Fibroblast of lung (primary cell): ENCODE data around the gene SERINC5. TPM values are rescaled to one million over a fixed set of nuclear protein-coding genes. Genes with fewer than 3 reads are reported as not detected.
A peak's percentile ranks its signal among the peaks of the same experiment; 100 is the strongest.
"Not testable (repeated sequence)": the region's sequence is repeated elsewhere in the genome, so short reads cannot be mapped to it uniquely, and the experiment has no call there.

Experiments
- DNase-seq, 2 donors: peaks; one replicate each; pipeline versions ENCODE4 v3.0.0 to v3.0.0-alpha.2; 2010; ENCODE audit warnings: low read depth in 2 of 2
- H2AFZ ChIP-seq: 2 replicates; pipeline ENCODE4 v1.5.1; 2012; ENCODE audit warnings: low read length, control low read depth, inconsistent platforms
- H3K27ac ChIP-seq: 2 replicates; pipeline ENCODE4 v1.5.1; 2011; ENCODE audit warnings: low read length, control low read depth; ENCODE audit not compliant: insufficient read depth
- H3K27me3 ChIP-seq: 2 replicates; pipeline ENCODE4 v1.5.1; 2011; ENCODE audit warnings: mild to moderate bottlenecking, low read length; ENCODE audit not compliant: control insufficient read depth, insufficient read depth
- H3K36me3 ChIP-seq: 2 replicates; pipeline ENCODE4 v1.5.1; 2011; ENCODE audit warnings: low read length; ENCODE audit not compliant: control insufficient read depth, insufficient read depth
- H3K4me1 ChIP-seq: 2 replicates; pipeline ENCODE4 v1.5.1; 2011; ENCODE audit warnings: low read length; ENCODE audit not compliant: control insufficient read depth, insufficient read depth; ENCODE audit errors: extremely low read depth
- H3K4me2 ChIP-seq: 2 replicates; pipeline ENCODE4 v1.5.1; 2011; ENCODE audit warnings: low read length, control low read depth; ENCODE audit not compliant: insufficient read depth; ENCODE audit errors: extremely low read depth
- H3K4me3 ChIP-seq, 4 experiments: fragments of 200-600 bp in 1 of 4; sonication (generic) in 1 of 4; replicated peaks in 1 of 4; 2 replicates each; pipeline ENCODE4 v1.5.1; 2011 to 2016; ENCODE audit warnings: low read length in 4 of 4, low read depth in 3 of 4, mild to moderate bottlenecking in 3 of 4, control low read depth in 2 of 4, inconsistent platforms in 1 of 4, mixed read lengths in 1 of 4; ENCODE audit not compliant: insufficient read depth in 1 of 4; ENCODE audit errors: control extremely low read depth in 1 of 4
- H3K79me2 ChIP-seq: 2 replicates; pipeline ENCODE4 v1.5.1; 2012; ENCODE audit warnings: mild to moderate bottlenecking, low read length, inconsistent platforms; ENCODE audit not compliant: control insufficient read depth, insufficient read depth
- H3K9ac ChIP-seq: 2 replicates; pipeline ENCODE4 v1.5.1; 2011; ENCODE audit warnings: mild to moderate bottlenecking, low read length, control low read depth; ENCODE audit not compliant: insufficient read depth
- H3K9me3 ChIP-seq: 2 replicates; pipeline ENCODE4 v1.5.1; 2012; ENCODE audit warnings: low read depth, low read length; ENCODE audit not compliant: control insufficient read depth, insufficient read depth
- H4K20me1 ChIP-seq: 2 replicates; pipeline ENCODE4 v1.5.1; 2011; ENCODE audit warnings: low read length; ENCODE audit not compliant: control insufficient read depth, insufficient read depth; ENCODE audit errors: extremely low read depth
- CTCF ChIP-seq, 2 donors: IDR thresholded peaks in 1 of 2; conservative IDR thresholded peaks in 1 of 2; 1 replicate in 1 of 2; 2 replicates in 1 of 2; pipeline ENCODE4 v1.5.1; 2011 to 2012; ENCODE audit warnings: low read length in 2 of 2, control low read depth in 1 of 2, inconsistent platforms in 1 of 2, low read depth in 1 of 2, mild to moderate bottlenecking in 1 of 2
- EZH2 ChIP-seq: IDR thresholded peaks from 2 replicates; pipeline ENCODE4 v1.5.1; 2012; ENCODE audit warnings: low read length, control low read depth, mild to moderate bottlenecking; ENCODE audit errors: missing control alignments
- polyA plus RNA-seq, 2 donors: library from polyadenylated mRNA; depleted of rRNA in 1 of 2; stranded (reverse) in 1 of 2; unstranded in 1 of 2; fragments of >200 nt; gene quantifications; 2 replicates each; pipeline ENCODE4 v1.2.1, GENCODE V29; 2011 to 2012; ENCODE audit warnings: missing spikeins in 1 of 2
- total RNA-seq: library from RNA; depleted of rRNA; stranded (reverse); fragments of >200 nt; gene quantifications from 2 replicates; pipeline ENCODE4 v1.2.1, GENCODE V29; 2014

SERINC5 gene
- total and polyA plus RNA-seq, 2 donors (not counting 1 experiment from before 2014, with no cell fraction given) = 9.5 to 10.9 TPM

GRCh38 chr5:80093796-80094195 is 162.1 kb downstream of the SERINC5 start:
- Histone ChIP-seq H4K20me1 (no peaks in the 10 kb centered on the region), H3K4me2 (no peak overlapping the region), H3K9ac (no peak overlapping the region), H3K9me3 (no peaks in the 10 kb centered on the region), H3K27me3 (no peaks in the 10 kb centered on the region), H3K4me1 (no peaks in the 10 kb centered on the region), H2AFZ (no peak overlapping the region), H3K36me3 (no peaks in the 10 kb centered on the region), H3K79me2 (no peaks in the 10 kb centered on the region), H3K27ac (no peak overlapping the region), H3K4me3 (no peak overlapping the region)
- DNase-seq = no peak
- no peak for TF ChIP-seq EZH2

DNA sequence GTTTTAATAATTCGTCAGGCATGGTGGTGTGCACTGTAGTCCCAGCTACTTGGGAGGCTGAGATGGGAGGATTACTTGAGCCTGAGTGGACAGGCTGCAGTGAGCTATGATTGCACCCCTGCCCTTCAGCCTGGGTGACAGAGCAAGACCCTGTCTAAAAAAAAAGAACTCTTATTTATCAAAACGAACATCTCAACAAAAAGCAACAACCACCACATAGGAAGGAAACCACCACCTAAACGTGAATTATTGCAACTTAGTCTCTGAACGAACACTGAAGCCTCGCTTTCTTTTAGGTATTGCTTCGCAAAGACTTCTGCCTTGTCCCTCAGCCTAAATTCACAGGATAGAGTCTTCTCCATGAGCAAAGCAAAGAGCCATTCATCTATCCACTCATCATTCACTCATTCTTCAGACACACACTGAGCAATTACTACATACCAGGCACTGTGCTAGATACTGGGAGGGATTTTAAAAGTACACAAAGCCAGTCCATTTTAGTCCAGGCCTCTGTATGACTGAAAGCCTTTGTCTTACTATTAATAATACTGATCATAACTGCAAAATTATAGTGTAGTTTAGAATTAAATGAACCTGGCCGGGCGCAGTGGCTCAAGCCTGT is 163.3 kb downstream of the SERINC5 start:
- DNase-seq = no peak
- Histone ChIP-seq H3K36me3 (no peaks in the 10 kb centered on the region), H4K20me1 (no peaks in the 10 kb centered on the region), H3K9me3 (no peaks in the 10 kb centered on the region), H3K79me2 (no peaks in the 10 kb centered on the region), H2AFZ (no peak overlapping the region), H3K4me3 (no peak overlapping the region), H3K4me1 (no peaks in the 10 kb centered on the region), H3K9ac (no peak overlapping the region), H3K4me2 (no peak overlapping the region), H3K27me3 (no peaks in the 10 kb centered on the region), H3K27ac (no peak overlapping the region)
- no peak for TF ChIP-seq EZH2
- TF ChIP-seq CTCF (conservative IDR thresholded peaks at IDR 0.05 in 1 of 2, IDR thresholded peaks at IDR 0.05 in 1 of 2; ENCODE audit: low read depth in 1 of 2, low read length in 2 of 2) = no peak

DNA sequence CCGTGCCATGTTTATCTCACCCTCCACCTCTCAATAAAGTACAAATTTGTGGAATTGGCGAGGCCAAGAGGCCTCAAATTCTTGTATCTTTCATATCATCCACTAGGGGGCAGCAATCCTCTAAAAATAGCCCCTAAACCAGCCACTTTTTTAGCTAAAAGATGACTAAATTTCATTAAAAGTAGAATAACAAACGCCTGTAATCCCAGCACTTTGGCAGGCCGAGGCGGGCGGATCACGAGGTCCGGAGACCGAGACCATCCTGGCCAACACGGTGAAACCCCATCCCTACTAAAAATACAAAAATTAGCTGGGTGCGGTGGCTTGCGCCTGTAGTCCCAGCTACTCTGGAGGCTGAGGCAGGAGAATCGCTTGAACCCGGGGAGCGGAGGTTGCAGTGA is 164.1 kb downstream of the SERINC5 start:
- peak; percentile 48 to 50 for TF ChIP-seq CTCF (conservative IDR thresholded peaks at IDR 0.05 in 1 of 2, IDR thresholded peaks at IDR 0.05 in 1 of 2; ENCODE audit: low read depth in 1 of 2, low read length in 2 of 2)

More for the DNA sequence above, 164.1 kb downstream of the SERINC5 start:
- not testable (repeated sequence) for H3K9me3 ChIP-seq, H3K36me3 ChIP-seq, H3K27ac ChIP-seq, H4K20me1 ChIP-seq, H3K27me3 ChIP-seq, H3K9ac ChIP-seq, H2AFZ ChIP-seq, H3K4me2 ChIP-seq, H3K4me3 ChIP-seq, H3K79me2 ChIP-seq, H3K4me1 ChIP-seq
- DNase-seq = peak; percentile 39 to 69
